Measurements from ENCODE around the gene MIA3.
A peak's percentile ranks its signal among the peaks of the same experiment; 100 is the strongest.
"Not testable (repeated sequence)": the region's sequence is repeated elsewhere in the genome, so short reads cannot be mapped to it uniquely, and the experiment has no call there.

The MIA3 gene, protein sequence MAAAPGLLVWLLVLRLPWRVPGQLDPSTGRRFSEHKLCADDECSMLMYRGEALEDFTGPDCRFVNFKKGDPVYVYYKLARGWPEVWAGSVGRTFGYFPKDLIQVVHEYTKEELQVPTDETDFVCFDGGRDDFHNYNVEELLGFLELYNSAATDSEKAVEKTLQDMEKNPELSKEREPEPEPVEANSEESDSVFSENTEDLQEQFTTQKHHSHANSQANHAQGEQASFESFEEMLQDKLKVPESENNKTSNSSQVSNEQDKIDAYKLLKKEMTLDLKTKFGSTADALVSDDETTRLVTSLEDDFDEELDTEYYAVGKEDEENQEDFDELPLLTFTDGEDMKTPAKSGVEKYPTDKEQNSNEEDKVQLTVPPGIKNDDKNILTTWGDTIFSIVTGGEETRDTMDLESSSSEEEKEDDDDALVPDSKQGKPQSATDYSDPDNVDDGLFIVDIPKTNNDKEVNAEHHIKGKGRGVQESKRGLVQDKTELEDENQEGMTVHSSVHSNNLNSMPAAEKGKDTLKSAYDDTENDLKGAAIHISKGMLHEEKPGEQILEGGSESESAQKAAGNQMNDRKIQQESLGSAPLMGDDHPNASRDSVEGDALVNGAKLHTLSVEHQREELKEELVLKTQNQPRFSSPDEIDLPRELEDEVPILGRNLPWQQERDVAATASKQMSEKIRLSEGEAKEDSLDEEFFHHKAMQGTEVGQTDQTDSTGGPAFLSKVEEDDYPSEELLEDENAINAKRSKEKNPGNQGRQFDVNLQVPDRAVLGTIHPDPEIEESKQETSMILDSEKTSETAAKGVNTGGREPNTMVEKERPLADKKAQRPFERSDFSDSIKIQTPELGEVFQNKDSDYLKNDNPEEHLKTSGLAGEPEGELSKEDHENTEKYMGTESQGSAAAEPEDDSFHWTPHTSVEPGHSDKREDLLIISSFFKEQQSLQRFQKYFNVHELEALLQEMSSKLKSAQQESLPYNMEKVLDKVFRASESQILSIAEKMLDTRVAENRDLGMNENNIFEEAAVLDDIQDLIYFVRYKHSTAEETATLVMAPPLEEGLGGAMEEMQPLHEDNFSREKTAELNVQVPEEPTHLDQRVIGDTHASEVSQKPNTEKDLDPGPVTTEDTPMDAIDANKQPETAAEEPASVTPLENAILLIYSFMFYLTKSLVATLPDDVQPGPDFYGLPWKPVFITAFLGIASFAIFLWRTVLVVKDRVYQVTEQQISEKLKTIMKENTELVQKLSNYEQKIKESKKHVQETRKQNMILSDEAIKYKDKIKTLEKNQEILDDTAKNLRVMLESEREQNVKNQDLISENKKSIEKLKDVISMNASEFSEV (N-terminal part only)

GRCh38 chr1:222618001-222618879, at the start of gene MIA3:
Gene MIA3, plus strand, starts transcription at chr1:222618097. Its CDS starts 14 bp downstream, at chr1:222618111.
- peak; percentile 74 for DNase-seq

DNA sequence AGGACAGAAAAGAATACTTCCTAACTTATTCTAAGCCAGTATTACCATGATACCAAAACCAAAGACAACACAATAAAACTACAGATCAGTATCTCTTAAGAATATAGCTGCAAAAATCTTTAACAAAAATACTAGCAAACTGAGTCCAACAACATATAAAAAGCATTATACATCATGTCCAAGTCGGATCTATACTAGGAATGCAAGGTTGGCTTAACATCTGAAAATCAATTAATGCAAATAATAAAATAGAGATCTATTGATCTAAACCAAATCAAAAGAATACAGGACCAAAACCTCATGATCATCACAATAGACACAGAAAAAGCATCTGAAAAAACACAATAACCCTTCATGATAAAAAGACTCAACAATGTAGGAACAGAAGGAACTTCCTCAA, 47.1 kb upstream of the MIA3 start:
- no peak for DNase-seq

- no peak for DNase-seq
These were observed 38.6 kb upstream of the MIA3 start for GRCh38 chr1:222579316-222579715.

- DNase-seq: no peak
These were observed 35.7 kb upstream of the MIA3 start for GRCh38 chr1:222582099-222582774.

DNA sequence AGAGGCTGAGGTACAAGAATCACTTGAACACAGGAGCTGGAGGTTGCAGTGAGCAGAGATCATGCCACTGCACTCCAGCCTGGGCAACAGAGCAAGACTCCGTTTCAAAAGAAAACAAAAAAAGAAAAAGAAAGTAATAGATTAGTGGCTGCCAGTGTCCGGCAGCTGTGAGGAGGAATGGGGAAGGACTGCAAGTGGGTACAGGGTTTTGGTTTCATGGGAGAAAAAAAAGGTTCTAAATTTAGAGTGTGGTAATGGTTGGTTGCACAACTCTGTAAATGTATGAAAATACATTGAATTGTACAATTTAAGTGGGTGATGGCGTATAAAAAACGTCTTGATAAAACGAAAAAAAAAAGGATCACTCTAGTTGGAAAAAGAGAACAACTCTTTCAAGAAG, 34.8 kb upstream of the MIA3 start:
- DNase-seq: no peak

DNA sequence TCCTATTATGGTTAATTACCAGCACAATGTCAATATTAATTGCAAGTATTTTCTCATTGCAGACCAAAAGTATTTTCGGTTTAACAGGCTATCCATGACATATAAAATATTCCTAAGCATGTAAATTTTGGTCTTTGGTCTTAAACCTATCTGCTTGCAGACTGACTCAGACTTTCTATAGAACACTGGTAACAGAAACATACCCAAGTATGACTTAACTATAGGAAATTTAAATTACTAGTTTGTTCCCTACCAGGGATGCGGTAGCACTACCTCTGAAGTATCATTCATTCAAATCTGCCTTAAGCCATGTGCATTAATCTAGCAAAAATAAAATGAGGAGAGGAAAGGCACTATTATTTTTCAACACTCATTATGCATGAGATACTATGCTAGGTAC, 31.1 kb upstream of the MIA3 start:
- no peak for DNase-seq

DNA sequence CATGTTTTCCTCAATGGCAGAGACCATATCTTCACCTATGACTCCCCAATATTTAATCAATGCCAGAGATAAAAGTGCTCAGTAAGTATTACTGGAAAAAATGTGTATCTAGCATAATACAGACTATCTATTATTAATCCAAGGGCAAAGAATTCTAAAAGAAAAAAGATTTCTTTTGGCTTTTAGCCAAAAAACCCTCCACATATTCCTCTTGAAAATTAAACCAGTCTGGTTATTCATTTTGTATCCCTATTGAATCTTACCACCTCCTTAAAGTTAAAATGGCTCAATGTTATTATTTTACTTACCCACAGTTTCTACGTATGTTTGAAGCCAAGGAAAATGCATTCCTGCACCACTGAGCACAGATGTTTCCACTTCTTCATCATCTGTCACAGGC, 29.8 kb upstream of the MIA3 start:
- no peak for DNase-seq

DNA sequence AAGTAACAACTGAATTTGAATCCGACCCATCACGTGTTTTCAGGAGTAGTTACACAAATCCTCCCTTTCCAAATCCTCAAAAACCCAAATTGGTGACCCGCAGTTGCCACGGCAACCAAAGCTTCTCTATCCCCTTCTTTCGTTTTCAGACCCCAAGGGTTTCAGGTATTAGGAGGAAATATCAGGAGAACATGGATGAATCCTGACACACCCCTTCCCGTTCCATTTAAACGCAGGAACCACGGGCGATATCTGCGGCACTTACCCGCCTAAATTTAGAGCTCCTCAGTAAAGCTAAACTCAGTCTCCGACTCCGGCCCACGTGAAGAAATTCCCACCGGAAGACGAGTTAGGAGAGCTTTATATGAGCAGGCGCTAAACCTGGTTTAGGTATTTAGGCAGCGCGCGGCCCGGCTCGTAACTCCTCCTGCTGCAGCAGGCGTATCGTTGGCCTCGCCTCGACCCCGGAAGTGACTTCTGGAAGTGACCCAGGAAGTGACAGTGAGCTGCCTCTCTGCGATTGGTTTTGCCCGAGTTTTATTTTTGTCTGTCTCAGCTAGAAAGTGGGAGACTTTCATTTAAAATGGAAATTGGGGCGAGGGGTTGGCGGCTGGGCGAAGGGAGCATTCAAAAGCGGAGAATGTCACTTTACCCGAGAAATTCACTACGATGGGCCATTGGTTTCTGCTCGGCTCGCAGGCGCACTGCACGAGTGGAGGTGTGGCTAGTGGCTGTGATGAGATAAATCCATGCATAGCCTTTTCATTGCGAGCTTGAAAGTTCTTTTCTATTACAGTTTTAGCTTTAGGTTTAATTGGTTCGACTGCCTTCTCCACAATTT, 28.2 kb upstream of the MIA3 start, which contains the start of gene TAF1A:
Gene TAF1A (minus strand): TSS at position 472 of the 841 bp plus-strand sequence.
- DNase-seq: peak; percentile 75

DNA sequence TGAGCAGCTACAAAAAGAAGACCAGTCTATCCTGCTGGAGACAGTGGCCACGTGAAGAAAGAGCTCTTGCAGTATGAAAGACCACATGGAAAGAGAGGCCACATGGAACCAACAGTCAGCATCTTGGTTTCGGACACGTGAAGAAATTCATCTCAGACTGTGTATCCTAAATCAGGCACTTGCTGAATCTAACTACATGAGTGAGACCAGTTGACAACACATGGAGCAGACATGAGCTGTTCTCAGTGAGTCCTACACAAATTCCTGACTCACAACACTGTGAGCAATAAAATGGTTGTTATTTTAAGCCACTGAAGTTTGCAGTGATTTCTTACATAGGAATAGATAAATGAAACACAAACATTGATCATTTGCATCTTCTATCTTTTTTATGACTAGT, 25.7 kb upstream of the MIA3 start:
- no peak for DNase-seq

GRCh38 chr1:222594789-222595188, 23.1 kb upstream of the MIA3 start:
- DNase-seq: no peak

DNA sequence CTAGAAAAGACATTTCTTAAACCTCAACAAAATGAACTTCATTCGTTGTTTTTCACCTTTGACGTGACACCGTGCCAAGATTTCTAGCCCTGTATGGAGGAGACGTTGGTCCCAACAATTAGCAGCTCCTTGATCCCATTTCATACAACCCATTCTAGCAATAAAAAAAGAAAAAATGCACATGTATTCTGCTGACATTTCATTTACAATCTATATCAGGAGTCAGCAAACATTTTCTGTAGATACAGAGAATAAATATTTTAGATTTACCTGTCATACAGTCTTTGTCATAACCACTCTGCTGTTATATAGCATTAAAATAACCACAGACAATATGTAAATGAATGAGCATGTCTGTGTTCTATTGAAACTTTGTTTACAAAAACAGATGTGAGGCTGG, 21.2 kb upstream of the MIA3 start:
- no peak for DNase-seq

- DNase-seq: no peak
These were observed 17.6 kb upstream of the MIA3 start for GRCh38 chr1:222600281-222600680.

DNA sequence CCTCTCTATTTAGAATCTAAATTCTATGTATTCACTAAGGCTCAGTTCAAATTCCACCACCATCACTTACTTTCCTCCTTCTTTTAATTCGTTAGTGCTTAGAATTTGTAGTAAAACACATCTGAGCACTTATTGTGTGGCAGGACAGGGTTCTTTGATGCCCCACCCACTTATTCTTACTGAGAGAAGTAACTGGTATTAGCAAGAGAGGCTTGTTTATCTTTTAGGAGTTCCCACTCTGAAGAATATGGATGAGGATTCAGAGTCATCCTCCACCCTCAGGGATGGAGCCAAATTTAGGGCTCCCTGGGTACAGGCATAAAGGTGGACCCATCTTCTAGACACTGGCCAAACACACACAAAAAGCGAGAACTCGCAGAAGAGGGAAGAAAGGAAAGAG, 16.6 kb upstream of the MIA3 start:
- no peak for DNase-seq

- no peak for DNase-seq
These were observed 11.1 kb upstream of the MIA3 start for GRCh38 chr1:222606757-222607156.

- DNase-seq: not testable (repeated sequence)
These were observed 8.8 kb upstream of the MIA3 start for GRCh38 chr1:222609111-222609510.

GRCh38 chr1:222610728-222611127, 7.2 kb upstream of the MIA3 start:
- DNase-seq: no peak

- DNase-seq: no peak
These were observed 4.3 kb upstream of the MIA3 start for GRCh38 chr1:222613627-222614026.

DNA sequence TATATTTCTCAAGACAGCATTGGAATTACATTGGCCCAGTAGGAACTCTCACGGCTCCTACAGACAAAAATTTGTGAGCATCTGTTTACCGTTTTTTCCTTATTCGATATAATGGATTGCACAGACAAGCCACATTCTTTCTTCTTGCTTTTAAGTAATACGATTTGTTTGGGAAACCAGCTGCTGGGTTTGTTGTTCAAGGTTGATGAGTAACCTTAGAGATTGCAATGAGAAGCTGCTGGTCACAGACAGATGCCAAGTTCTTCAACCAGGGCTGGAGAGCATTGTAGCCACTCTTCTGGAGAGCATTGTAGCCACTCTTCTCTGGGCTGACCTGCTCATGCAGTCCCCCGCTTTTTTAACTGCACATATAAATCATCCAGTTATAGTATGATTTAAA, 1.4 kb upstream of the MIA3 start:
- no peak for DNase-seq

DNA sequence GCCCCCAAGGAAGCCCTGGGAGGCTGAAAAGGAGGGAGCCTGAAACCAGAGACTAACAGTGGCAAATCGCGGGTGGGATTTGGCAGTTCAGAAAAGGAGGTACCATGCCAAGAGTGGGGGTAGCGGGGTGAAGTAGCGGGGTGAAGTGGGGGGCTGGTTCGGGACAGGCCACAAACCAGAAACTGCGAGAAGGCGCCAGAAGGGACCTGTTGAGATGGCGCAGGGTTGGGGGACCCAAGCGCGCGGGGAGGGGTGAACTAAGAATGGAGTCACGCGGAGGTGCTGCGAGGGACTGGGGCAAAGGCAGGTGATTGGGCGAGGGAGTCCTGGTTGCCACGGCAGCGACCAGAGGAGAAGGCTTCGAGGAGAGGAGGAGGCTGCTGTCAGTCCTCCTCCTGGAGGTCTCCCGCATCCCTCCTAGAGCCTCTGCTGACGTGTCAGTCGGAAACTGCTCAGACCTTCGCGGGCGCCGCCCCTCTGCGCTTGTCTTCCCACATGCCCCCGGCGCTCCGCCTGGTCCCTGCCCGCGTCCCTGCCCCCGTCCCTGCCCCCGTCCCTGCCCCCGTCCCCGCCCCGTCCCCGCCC, 438 bp upstream of the MIA3 start:
- DNase-seq: peak; percentile 84

All from activated CD4-positive, CD25-positive, alpha-beta regulatory T cell treated with anti-CD3 and anti-CD28 coated beads, Interleukin-2, amount 50 U/mL, for 72 hours (primary cell).